ENCODE results near the gene SULT4A1.
"Not testable (repeated sequence)": the region's sequence is repeated elsewhere in the genome, so short reads cannot be mapped to it uniquely, and the experiment has no call there.

Gene SULT4A1

GRCh38 chr22:43887391-43887790, 25.1 kb upstream of the SULT4A1 start:
- DNase-seq (ENCODE audit: low read depth in 2 of 2), result no peak

DNA sequence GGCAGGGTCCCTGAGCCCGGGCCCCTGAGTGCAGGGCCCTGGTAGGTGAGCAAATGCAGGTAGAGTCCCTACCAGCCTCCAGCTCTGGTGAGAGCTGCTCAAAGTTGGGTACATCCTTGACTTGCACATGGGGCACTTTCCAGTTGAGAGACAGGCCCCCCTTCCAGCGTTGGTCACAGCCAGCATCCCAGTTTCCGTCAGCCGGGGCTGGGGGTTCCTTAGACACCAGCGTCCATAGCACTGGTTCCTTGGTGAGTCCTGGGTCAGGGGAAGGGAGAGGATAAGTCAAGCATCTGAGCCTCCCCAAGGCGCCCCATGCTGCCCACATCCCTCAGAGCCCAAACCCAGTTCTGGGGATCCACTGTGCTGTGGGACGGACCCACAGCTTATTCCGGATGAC, 23.9 kb upstream of the SULT4A1 start:
- DNase-seq (ENCODE audit: low read depth in 2 of 2), result no peak

DNA sequence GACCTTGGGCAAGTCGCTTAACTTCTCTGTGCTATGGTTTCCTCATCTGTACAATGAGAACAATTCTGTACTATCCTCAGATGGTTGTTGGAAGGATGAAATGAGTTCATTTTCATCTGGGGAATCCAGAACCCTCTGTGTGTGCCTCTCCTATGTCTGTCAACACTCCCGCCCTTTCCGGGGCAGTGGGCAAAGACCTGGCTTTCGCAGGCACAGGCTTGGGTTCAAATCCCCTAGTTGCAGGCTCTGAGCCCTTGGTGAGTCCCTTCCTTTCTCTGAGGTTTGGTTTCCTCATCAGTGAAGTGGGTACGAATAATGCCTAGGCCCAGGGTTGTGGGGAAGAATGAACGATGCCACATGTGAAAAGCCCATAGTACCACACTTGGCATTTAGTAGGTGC, 23.5 kb upstream of the SULT4A1 start:
- DNase-seq (ENCODE audit: low read depth in 2 of 2), result no peak

- DNase-seq (ENCODE audit: low read depth in 2 of 2), result no peak
Observed at GRCh38 chr22:43885319-43885671, 23.0 kb upstream of the SULT4A1 start.

GRCh38 chr22:43884600-43885318, 22.4 kb upstream of the SULT4A1 start:
- peak; percentile 24 to 45 for DNase-seq (ENCODE audit: low read depth in 2 of 2)

DNA sequence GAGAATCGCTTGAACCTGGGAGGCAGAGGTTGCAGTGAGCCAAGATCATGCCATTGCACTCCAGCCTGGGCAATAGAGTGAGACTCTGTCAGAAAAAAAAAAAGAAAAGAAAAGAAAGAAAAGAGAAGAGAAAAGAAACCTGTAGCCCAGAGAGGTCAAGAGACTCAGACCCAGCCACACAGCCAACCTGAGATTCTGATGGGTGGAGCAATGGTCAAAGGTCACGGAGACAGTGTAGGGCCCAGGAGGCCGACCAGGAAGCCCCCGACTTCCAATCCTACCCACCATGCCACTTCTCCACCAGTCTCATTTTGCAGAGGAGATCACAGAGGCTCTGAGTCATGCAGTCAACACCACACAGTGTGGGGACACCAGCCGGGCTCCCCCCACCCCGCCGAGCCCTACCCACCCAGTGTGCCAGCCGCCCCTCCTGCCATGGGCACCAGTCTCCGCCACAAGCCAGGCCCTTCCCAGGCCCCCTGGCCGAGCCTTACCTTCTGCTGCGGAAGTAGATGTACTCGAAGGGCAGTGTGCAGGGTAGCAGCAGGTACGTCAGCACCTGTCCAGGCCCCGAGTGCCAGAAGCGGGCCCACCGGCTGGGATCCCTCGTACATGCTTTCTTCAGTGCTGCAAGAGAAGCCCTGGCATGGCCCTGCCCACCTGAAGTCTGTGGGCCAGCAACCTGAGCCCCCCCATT, 21.6 kb upstream of the SULT4A1 start:
- DNase-seq (ENCODE audit: low read depth in 2 of 2), result no peak

- DNase-seq (ENCODE audit: low read depth in 2 of 2), result peak; percentile 22 to 48
Observed at GRCh38 chr22:43883012-43883661, 20.8 kb upstream of the SULT4A1 start.

DNA sequence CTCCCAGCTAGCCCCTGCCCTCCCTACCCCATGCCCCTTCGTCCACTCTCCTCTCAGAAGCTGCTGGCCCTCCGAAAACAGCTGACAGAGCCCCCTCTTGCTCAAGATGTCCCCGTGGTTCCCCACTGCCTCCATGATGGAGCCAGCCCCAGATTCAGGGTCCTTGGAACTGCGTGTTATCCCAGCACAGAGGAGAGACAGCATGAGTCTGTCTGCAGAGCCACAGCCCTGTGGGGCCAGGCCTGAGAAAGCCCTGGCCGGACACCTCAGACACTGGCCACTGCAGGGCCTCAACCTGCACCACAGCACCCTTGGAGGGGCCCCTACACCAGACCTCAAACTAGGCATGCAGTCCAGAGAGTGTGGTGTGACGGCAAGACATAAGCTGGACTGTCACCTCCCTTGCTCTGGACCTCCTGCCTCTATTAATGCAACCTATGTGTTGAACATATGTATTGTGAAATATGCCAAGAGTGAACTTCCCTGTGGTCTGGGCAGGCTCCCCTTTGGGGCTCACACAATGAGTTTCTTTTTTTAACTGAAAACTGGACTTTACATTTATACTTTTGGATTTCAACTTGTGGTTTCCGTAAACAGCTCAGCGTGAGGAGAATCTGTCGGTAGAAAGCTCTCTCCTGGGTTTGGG, 19.9 kb upstream of the SULT4A1 start:
- DNase-seq (ENCODE audit: low read depth in 2 of 2), result no peak

- DNase-seq (ENCODE audit: low read depth in 2 of 2), result no peak
Observed at GRCh38 chr22:43881091-43882061, 19.1 kb upstream of the SULT4A1 start.

GRCh38 chr22:43880541-43880991, 18.3 kb upstream of the SULT4A1 start:
- DNase-seq (ENCODE audit: low read depth in 2 of 2), result no peak

- DNase-seq (ENCODE audit: low read depth in 2 of 2), result no peak
Observed at GRCh38 chr22:43879901-43880540, 17.7 kb upstream of the SULT4A1 start.

DNA sequence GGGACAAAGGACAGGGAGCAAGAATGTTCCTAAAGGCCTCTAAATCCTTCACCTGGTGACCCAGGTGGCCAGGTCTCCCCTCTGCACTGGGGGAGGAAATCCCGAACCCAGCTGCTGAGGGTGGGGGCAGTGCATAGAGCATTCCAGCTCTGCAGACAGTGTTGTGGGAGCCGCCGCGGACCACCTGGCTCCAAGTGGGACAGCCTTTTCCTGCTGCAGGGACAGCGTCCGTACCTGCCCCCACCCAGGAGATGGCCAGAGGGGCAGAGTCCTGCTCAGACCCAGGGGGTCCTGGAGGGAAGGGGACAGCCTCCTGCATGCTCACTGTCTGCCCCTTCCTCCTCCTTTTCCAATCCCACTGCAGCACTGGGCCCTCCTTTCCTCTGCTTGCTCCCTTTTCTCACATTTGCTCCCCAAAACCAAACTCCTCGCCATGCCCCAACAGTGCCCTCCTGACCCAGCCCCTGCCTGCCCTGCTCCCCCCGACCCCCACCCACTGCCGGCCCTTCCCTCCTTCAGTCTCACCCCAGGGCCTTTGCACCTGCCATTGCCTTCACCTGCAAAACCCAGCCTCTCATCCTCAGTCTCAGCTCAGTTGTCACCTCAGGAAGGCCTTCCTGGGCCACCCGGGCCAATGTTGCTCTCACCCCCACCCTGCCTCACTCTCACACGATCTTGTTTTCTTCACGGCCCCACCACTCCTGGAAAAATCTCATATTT, 16.7 kb upstream of the SULT4A1 start:
- no peak for DNase-seq (ENCODE audit: low read depth in 2 of 2)

DNA sequence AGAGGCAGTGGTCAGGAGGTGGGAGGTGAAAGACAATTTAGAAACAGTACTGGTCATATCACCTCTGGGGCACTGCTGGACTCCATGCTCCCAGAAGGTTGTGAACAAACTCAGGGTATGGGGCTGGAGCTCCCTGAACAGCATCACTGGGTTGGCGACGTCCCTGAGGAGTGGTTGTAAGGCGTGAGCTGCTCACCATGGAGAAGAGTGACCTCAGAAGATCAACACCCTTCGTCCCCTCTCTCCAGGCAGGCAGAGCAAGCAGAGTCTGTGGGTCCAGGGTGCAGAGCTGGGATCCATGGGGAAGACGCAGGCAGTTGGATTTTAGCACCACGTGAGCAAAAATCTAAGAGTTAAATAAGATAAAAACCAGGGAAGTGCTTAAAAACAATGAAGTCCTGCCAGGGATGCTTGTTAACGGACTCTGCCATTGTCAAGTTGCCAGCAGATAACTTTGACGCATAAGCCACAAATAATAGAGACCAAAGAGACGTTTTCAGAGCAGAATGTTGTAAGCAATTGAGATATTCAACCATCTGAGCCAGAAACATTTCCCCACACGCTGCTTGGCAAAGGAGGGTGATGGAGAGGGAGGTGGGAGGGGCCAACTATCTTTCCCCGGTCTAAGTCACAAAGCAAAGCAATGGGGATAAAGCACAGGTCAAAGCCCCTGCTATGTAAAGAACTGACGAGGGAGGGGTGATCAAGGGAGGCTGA, 15.9 kb upstream of the SULT4A1 start:
- DNase-seq (ENCODE audit: low read depth in 2 of 2), result no peak

- no peak for DNase-seq (ENCODE audit: low read depth in 2 of 2)
Observed at GRCh38 chr22:43876866-43877509, 14.7 kb upstream of the SULT4A1 start.

- DNase-seq (ENCODE audit: low read depth in 2 of 2), result no peak
Observed at GRCh38 chr22:43869799-43870198, 7.5 kb upstream of the SULT4A1 start.

GRCh38 chr22:43869001-43869400, 6.7 kb upstream of the SULT4A1 start:
- DNase-seq (ENCODE audit: low read depth in 2 of 2), result not testable (repeated sequence)

DNA sequence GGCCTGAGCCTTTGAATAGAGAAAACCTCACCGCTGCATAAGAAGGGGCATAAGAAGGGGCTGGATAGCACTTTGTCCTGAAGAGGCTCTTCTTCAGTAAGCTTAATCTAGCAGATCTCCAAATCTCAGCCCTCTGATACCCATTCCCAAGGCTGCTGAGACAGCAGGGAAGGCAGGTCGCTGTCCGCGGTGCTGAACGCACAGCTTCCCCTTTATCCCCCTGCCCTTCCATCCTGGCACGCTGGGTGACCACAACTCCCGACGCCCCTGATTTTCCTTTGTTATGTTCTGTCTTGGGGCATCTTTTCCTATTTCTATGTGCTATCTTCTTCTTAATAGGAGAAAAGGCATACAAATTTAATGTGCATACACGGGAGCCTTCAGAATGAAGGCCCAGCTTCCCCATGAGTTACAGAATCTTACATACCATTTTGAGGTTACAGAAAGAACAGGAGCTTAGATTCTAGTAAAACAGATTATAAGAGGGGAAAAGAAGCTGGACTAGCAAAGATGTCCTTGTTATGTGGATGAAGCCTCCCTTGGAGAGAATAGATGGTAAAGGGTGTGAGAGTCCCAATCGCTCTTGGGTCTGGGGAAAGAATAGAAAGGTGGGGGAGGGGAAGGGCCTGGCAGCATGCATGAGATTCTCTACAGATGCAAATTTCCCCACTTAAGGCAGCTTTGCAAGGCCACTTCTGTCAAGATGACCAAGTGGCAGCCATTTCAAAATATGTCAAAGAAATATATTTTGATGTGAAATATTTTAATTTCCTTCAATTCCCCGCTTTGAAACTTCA, 5.7 kb upstream of the SULT4A1 start:
- DNase-seq (ENCODE audit: low read depth in 2 of 2), result peak in 1 of 2 donors; percentile 10

- DNase-seq (ENCODE audit: low read depth in 2 of 2), result no peak
Observed at GRCh38 chr22:43862882-43863202, 529 bp upstream of the SULT4A1 start.

Measured in stimulated activated CD4-positive, alpha-beta T cell treated with anti-CD3 and anti-CD28 coated beads, Interleukin-15, amount 100 ng/mL, for 48 hours (primary cell).